22Rv1 (cell line): ENCODE results near the gene ACAP1.

Experiments
- H3K27ac ChIP-seq: fragments of 450-650 bp; 2 replicates; pipeline ENCODE4 v1.5.1; 2017
- ZFX ChIP-seq: fragments of 450-650 bp; IDR thresholded peaks from 2 replicates; pipeline ENCODE4 v1.6.1; 2017; ENCODE audit warnings: antibody characterized with exemption, borderline replicate concordance
- TF ChIP-seq, protein P1 (sequence below): fragments of 450-650 bp; IDR thresholded peaks from 2 replicates; pipeline ENCODE4 v1.5.1; 2017; ENCODE audit warnings: mild to moderate bottlenecking

Gene ACAP1

DNA sequence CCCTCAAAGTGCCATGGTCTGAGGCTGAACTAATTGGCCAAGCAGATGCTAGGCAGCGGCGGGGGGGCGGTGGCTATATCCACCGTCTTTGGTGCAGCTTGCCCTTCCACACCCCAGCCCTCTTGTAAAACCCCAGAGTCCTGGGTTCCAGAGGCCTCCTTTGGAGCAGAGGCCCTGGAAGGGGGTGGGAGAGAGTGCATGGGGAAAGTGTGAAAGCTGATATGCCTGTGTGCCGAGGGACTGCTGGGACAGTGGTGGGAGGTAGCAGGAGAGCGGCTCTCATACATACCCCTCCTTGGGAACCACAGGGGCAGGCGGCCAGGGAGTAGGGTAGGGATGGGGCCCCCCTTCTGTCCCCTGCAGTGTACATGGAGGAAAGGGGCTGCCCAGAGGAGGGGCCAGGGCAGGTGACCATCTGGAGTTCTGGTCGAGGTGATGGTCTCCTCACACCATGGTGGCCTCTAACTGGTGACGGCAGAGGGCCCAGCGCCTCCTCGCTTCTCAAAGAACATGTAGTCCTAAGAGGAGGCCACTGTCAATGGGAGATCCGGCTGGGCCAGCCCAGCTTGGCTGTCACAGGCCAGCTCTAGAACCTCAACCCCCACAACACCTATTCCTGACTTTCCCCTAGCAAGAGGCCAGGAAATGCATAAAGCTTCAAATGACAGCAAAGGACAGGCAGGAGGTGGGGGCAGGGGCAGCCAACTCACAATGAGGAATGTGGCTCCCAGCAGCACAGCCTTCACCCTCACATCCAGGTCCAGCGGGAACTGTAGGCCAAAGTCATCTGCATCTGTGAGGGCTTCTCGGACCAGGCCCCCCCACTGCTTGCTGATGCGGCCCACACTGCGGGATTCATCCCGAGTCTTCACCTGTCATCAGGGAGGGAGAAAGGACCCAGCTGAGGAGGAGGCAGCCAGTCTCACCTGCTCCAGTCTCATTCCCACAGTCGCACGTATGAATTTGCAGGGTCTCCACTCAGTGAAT is 53.9 kb downstream of the ACAP1 start:
- no peak overlapping the region for H3K27ac ChIP-seq
- TF ChIP-seq ZFX = no peak
- TF ChIP-seq, protein P1, sequence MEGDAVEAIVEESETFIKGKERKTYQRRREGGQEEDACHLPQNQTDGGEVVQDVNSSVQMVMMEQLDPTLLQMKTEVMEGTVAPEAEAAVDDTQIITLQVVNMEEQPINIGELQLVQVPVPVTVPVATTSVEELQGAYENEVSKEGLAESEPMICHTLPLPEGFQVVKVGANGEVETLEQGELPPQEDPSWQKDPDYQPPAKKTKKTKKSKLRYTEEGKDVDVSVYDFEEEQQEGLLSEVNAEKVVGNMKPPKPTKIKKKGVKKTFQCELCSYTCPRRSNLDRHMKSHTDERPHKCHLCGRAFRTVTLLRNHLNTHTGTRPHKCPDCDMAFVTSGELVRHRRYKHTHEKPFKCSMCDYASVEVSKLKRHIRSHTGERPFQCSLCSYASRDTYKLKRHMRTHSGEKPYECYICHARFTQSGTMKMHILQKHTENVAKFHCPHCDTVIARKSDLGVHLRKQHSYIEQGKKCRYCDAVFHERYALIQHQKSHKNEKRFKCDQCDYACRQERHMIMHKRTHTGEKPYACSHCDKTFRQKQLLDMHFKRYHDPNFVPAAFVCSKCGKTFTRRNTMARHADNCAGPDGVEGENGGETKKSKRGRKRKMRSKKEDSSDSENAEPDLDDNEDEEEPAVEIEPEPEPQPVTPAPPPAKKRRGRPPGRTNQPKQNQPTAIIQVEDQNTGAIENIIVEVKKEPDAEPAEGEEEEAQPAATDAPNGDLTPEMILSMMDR = no peak

DNA sequence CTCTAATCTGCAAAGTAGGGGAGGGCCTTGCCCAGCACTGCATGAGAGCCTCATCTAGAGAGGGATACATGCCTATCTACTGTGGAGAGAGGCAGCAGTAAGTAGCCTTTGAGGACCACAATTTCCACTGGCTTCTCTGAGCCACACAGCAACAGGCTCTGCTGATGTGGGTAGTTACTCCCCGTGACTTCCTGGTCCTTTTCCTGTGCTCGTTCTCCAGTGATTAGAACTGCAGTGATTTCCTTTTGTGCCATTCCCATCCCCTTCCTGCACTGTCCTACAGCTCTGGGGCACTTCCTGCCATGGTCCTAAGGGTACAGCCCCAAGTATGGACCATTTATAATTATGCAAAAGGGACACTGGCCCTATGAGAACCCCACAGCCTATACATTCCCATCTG is 55.0 kb downstream of the ACAP1 start:
- TF ChIP-seq, protein P1 = no peak
- peak overlapping the region; percentile 26; the same call in 1 of the 2 replicates for H3K27ac ChIP-seq

DNA sequence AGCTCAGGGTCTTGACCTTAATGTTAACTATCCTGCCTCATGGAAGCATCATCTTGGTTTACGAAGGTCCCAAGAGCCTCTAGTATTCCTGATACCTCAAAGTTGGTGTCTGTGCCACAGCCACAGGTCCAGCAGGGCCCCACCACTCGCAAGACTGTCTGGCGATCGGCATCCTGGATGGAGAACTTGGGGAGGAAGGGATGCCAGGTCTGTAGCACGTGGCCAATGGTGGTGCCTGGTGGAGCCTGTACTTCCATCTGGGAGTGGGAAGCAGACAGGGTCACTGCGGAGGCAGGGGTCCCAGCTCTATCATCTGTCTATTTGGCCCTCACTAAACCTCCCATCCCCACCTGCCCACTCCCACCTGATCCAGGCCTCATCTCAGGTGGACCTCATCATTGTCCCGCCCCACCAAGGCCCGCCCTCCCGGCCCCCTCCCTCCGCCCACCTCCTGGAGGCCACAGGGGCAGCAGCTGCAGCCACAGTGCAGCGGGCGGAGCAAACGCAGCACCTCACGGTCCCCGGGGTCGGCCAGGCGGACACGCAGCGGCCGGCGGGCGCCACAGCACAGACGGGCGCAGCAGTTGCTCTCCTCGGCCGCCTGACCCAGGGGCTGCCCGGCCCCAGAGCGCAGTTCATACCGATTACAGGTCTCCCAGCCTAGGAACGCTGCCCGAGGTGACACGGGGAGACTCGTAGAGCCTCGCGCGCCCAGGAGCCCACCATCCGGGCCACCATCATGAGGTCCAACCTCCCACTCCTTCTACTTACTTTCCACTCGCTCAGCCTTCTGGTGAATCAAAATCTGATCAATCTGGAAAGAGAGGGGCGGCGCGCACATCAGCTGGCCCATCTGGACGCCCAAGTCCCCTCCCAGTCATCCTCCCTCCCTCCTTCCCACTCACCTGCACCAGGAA is 56.6 kb downstream of the ACAP1 start:
- H3K27ac ChIP-seq = peak overlapping the region; percentile 95
- no peak for TF ChIP-seq ZFX
- TF ChIP-seq, protein P1 = no peak

DNA sequence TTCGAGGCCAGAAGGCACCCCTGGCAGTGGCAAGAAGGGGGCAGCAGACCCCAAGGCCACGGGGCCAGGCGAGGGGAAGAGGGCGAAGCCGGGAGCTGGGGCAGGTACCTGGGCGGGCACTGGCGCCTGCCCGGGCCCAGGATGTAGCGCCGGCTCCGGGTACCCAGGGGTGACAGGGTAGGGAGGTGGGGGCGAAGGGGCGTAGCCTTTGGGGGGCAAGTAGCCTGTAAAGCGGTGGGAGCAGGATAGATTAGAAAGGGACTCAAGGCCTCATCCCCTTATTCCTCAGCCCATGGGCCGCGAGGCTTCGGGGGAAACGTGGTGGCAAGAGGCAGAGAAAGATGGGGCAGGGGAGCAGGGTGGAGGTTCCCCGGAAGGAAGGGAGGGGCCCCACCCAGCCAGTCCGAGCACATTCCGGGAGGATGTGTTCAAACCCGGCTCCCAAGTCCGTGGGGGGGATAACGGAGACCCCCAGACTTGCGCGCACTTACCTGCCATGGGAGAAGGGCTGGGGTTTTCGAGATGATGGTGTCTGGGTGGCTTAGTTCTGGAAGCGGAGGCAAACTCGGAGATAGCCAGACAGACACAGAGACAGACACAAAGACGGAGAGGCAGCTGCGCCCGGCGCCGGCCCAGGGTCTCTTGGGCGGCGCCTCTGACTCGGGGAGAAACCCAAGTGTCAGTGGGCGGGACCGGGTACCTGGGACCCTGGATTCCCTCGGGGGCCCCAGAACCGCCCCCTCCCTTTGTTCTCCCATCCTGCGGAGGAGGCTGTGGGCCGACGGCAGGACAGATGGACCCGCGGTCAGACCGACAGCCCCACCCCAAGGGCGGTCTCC is 57.5 kb downstream of the ACAP1 start:
- peak overlapping the region; percentile 95 for H3K27ac ChIP-seq
- no peak for TF ChIP-seq ZFX
- TF ChIP-seq, protein P1 = no peak

DNA sequence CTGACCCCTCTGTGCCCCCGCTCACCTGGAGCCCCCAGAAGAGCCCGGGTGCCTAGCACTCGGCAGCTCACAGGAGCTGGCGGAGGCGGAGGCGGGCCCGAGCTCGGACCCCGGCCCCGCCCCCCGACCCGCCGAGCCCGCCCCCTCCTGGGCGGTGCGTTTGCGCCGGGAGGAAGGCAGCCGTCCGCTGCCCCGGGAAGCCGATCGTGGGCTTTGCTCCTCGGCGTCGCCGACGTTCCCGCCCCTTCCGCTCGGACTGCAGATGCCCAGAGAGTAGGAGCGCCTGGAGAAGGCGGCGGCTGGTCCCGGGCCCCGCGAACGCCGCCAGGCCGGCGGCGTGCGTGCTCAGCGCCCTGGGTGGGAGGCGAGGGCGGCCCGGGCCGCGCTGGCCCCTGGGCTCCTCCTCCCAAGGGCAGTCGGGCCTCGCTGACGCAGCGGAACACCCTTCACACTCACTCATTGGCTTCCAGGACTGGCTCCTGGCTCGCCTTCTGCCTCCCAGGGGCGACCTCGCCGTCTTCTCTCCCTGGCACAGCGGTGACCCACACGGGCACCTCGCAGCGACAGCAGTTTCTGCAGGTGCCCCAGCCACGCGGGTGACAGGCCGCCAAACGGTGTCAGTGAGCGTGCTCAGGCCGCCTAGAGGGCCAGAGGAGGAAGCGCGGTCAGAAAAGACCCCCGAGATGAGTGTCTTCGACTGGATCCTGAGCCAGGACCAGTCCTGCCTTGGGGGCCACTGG is 58.3 kb downstream of the ACAP1 start, which contains the start of gene PLSCR3:
Gene PLSCR3, minus strand, starts transcription at position 74 of the 740 bp plus-strand sequence. CDS start 415 bp downstream, outside the sequence.
- TF ChIP-seq, protein P1 = peak; percentile 39
- TF ChIP-seq ZFX = no peak
- peak within 1 kb of the TSS; percentile 95 for H3K27ac ChIP-seq

DNA sequence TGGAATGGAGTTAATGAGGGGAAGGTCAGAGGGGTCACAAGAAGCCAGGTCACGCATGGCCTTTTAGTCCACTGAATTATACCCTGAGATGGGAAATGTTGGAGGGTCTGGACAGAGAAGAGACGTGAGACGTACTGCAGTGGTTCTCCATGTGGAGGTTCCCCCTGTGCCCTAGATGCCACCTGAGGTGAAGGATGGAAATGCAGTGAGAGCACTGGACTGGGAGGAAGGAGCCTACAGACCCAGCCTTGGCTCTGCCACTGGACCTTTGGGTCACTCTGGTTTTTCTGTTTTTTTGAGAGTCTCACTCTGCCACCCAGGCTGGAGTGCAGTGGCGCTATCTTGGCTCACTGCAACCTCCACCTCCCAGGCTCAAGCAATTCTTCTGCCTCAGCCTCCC is 59.8 kb downstream of the ACAP1 start:
- TF ChIP-seq, protein P1 = no peak
- no peak for TF ChIP-seq ZFX
- no peak overlapping the region for H3K27ac ChIP-seq
